Retinal pigment epithelial cell (primary cell): ENCODE data around the gene SNCG.

ENCODE experiments used
- DNase-seq: peaks from one replicate; pipeline ENCODE4 v3.0.0-alpha.2; 2010; ENCODE audit warnings: low read depth
- H3K4me3 ChIP-seq: 2 replicates; pipeline ENCODE4 v1.5.1; 2011; ENCODE audit warnings: mild to moderate bottlenecking, low read length, control low read depth, moderate library complexity
- TF ChIP-seq, protein P1 (sequence below): conservative IDR thresholded peaks from 2 replicates; pipeline ENCODE4 v1.5.1; 2011; ENCODE audit warnings: low read depth, low read length, control low read depth, inconsistent platforms

Gene SNCG

DNA sequence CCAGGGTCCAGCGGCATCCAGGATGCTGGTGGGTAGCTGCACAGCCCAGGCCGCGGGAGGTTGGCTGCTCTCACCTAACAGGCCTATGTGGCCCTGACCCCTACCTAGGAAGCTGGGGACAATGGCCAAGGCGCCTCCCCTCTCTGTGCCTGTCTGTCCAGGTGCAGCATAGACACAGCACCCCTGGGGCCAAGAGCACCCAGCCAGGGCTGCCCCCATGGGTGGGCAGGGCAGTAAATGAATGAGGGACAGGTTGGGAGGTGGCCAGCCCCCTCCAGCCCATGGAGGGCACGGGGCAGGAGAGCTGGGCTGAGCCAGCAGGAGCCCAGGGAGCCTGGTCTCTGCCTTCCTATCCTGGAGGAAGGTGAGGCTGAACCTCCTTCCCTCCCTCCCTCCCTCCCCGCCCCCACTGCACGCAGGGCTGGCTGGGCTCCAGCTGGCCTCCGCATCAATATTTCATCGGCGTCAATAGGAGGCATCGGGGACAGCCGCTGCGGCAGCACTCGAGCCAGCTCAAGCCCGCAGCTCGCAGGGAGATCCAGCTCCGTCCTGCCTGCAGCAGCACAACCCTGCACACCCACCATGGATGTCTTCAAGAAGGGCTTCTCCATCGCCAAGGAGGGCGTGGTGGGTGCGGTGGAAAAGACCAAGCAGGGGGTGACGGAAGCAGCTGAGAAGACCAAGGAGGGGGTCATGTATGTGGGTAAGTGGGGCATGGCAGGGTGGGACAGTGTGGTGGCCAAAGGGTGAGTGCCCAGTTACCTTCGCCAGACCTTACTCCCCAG, at the start of gene SNCG:
Gene SNCG, plus strand, starts transcription at position 484 of the 785 bp plus-strand sequence. Its CDS starts 99 bp downstream, at position 583.
- no peak within 1 kb of the TSS for H3K4me3 ChIP-seq

GRCh38 chr10:86914734-86915133, 43.7 kb upstream of the SNCG start:
- H3K4me3 ChIP-seq = no peak overlapping the region
- DNase-seq = no peak
- TF ChIP-seq, protein P1, sequence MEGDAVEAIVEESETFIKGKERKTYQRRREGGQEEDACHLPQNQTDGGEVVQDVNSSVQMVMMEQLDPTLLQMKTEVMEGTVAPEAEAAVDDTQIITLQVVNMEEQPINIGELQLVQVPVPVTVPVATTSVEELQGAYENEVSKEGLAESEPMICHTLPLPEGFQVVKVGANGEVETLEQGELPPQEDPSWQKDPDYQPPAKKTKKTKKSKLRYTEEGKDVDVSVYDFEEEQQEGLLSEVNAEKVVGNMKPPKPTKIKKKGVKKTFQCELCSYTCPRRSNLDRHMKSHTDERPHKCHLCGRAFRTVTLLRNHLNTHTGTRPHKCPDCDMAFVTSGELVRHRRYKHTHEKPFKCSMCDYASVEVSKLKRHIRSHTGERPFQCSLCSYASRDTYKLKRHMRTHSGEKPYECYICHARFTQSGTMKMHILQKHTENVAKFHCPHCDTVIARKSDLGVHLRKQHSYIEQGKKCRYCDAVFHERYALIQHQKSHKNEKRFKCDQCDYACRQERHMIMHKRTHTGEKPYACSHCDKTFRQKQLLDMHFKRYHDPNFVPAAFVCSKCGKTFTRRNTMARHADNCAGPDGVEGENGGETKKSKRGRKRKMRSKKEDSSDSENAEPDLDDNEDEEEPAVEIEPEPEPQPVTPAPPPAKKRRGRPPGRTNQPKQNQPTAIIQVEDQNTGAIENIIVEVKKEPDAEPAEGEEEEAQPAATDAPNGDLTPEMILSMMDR = no peak

More for the DNA sequence above, at the start of gene SNCG:
- no peak for DNase-seq
- TF ChIP-seq, protein P1 = no peak

DNA sequence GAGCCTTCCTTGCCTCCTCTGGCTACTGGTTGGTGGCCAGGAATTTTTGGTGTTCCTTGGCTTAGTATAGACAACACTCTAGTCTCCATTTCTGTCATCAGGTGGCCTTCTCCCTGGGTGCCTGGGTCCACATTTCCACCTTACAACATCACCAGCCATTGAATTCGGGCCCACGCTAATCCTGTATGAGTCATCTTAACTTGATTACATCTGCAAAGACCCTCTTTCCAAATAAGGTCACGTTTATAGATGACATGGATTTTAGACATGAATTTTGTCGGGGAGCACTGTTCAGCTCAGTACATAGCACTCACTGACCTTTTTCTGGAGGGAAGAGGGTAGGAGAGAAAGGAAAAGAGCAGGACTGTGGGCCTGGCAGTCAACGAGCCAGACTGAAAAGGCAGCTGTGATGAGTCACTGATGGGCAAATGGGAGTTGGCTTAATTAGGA, 40.4 kb upstream of the SNCG start:
- TF ChIP-seq, protein P1 = no peak
- no peak overlapping the region for H3K4me3 ChIP-seq
- peak; percentile 52 for DNase-seq

DNA sequence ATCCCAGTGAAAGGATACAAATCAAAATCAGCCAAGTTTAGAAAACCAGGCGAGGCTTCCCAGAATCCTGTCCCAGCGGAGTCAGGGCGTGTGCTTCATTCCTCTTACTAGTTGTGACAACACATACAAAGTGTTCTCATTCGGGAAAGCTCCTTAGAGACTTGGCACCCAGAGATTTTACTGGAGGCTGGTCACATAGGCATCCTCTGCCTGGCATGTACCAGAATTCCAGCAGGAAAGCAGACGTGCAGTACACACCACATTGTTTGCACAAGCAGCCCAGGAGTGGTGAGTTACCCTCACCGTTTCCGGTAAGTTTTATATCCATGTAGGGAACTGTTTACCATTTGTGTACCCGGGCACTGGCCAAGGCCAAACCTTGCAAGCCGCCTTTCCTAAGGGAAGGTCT, 35.8 kb upstream of the SNCG start:
- TF ChIP-seq, protein P1 = no peak
- H3K4me3 ChIP-seq = no peak overlapping the region
- DNase-seq = no peak

GRCh38 chr10:86929468-86930380, 28.7 kb upstream of the SNCG start:
- DNase-seq = no peak
- TF ChIP-seq, protein P1 = no peak
- H3K4me3 ChIP-seq = no peak overlapping the region

DNA sequence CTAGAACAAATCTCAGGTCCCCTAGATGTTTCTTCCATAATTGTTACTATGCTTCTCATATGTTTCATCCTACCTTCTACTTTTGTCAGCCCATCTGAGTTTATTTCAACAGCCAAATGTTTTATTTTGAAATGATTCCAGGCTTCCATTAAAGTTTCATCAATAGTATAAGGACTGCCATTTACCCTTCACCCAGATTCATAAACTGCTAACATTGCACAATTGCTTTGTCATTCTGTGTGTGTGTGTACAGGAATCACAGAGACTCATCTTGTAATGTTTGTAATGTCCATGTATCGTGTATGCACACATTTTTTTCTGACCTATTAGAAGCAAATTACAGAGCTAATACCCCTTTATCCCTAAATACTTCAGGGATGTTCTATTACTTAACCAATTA, 26.5 kb upstream of the SNCG start:
- TF ChIP-seq, protein P1 = no peak
- DNase-seq = no peak
- no peak overlapping the region for H3K4me3 ChIP-seq
